ENCODE measurements around the gene SYPL1.
A peak's percentile ranks its signal among the peaks of the same experiment; 100 is the strongest.

SYPL1 gene

GRCh38 chr7:106121189-106121810 is 9.2 kb upstream of the SYPL1 start:
- DNase-seq = no peak

GRCh38 chr7:106120500-106120899 is 8.4 kb upstream of the SYPL1 start:
- DNase-seq = no peak

GRCh38 chr7:106119719-106120118 is 7.6 kb upstream of the SYPL1 start:
- DNase-seq = no peak

- DNase-seq = no peak
Measured at GRCh38 chr7:106117786-106118544, 5.9 kb upstream of the SYPL1 start.

GRCh38 chr7:106116161-106116704 is 4.1 kb upstream of the SYPL1 start:
- DNase-seq = no peak

GRCh38 chr7:106114716-106115383 is 2.7 kb upstream of the SYPL1 start:
- peak; percentile 38 for DNase-seq

- no peak for DNase-seq
Measured at GRCh38 chr7:106112972-106113421, 885 bp upstream of the SYPL1 start.

GRCh38 chr7:106111655-106112117 is 426 bp downstream of the SYPL1 start:
- no peak for DNase-seq

- DNase-seq = no peak
Measured at GRCh38 chr7:106110885-106111654, 1.0 kb downstream of the SYPL1 start.

- DNase-seq = no peak
Measured at GRCh38 chr7:106110238-106110560, 1.9 kb downstream of the SYPL1 start.

- no peak for DNase-seq
Measured at GRCh38 chr7:106109521-106110237, 2.4 kb downstream of the SYPL1 start.

GRCh38 chr7:106108991-106109390 is 3.1 kb downstream of the SYPL1 start:
- DNase-seq = no peak

- DNase-seq = no peak
Measured at GRCh38 chr7:106104721-106105260, 7.3 kb downstream of the SYPL1 start.

GRCh38 chr7:106102387-106102966 is 9.6 kb downstream of the SYPL1 start:
- DNase-seq = no peak

GRCh38 chr7:106101726-106102125 is 10.4 kb downstream of the SYPL1 start:
- no peak for DNase-seq

GRCh38 chr7:106100863-106101629 is 11.1 kb downstream of the SYPL1 start:
- no peak for DNase-seq

- DNase-seq = no peak
Measured at GRCh38 chr7:106099539-106099938, 12.6 kb downstream of the SYPL1 start.

- DNase-seq = no peak
Measured at GRCh38 chr7:106098889-106099288, 13.2 kb downstream of the SYPL1 start.

GRCh38 chr7:106095634-106096033 is 16.5 kb downstream of the SYPL1 start:
- no peak for DNase-seq

- no peak for DNase-seq
Measured at GRCh38 chr7:106094780-106095179, 17.3 kb downstream of the SYPL1 start.

- no peak for DNase-seq
Measured at GRCh38 chr7:106092204-106092603, 19.9 kb downstream of the SYPL1 start.

Measured in activated naive CD4-positive, alpha-beta T cell treated with anti-CD3 and anti-CD28 coated beads, Interleukin-2, amount 50 U/mL, for 16 hours (primary cell).